H1 (cell line): ENCODE measurements around the gene TXLNA. TPM values are rescaled to one million over a fixed set of nuclear protein-coding genes. Genes with fewer than 3 reads are reported as not detected.

Experiments
- CTCF ChIA-PET: fragments of 300-600 bp; sonication (Branson Sonifier 250); formaldehyde crosslinking; loops from one replicate; lab custom pipeline; 2021; ENCODE audit not compliant: partially characterized antibody; lab: Charles Lee
- POLR2A ChIA-PET: fragments of 300-600 bp; sonication (Branson Sonifier 250); formaldehyde crosslinking; loops from one replicate; lab custom pipeline; 2021; ENCODE audit warnings: inconsistent platforms; ENCODE audit not compliant: partially characterized antibody; lab: Charles Lee
- DNase-seq, 2 experiments: peaks; one replicate each; pipeline versions ENCODE4 v3.0.0 to v3.0.0-alpha.2; 2010 to 2022; ENCODE audit warnings: low spot score in 2 of 2, low read depth in 1 of 2, mixed read lengths in 1 of 2
- FAIRE-seq: peaks from 2 replicates; lab custom pipeline; 2011; peaks lifted over from hg19 to GRCh38; lab: Jason Lieb, UNC
- H2AFZ ChIP-seq: 2 replicates; pipeline ENCODE4 v1.8.1; 2012; ENCODE audit warnings: low read length, inconsistent platforms
- H2AK5ac ChIP-seq: 2 replicates; pipeline ENCODE4 v1.6.1; 2013; ENCODE audit warnings: low read depth, low read length
- H2BK120ac ChIP-seq: replicated peaks from 2 replicates; pipeline ENCODE3; 2013; ENCODE audit warnings: low read depth, low read length, inconsistent platforms
- H2BK12ac ChIP-seq: 2 replicates; pipeline ENCODE4 v1.6.1; 2013; ENCODE audit warnings: low read depth, low read length
- H2BK15ac ChIP-seq: 2 replicates; pipeline ENCODE4 v1.6.1; 2013; ENCODE audit warnings: low read length
- H2BK20ac ChIP-seq: 2 replicates; pipeline ENCODE4 v1.6.1; 2013; ENCODE audit warnings: low read length
- H2BK5ac ChIP-seq: 2 replicates; pipeline ENCODE4 v1.6.1; 2013; ENCODE audit warnings: low read depth, low read length
- H3K14ac ChIP-seq: 2 replicates; pipeline ENCODE4 v1.6.1; 2013; ENCODE audit warnings: inconsistent platforms; ENCODE audit not compliant: insufficient read length
- H3K18ac ChIP-seq: 2 replicates; pipeline ENCODE4 v1.6.1; 2013; ENCODE audit warnings: low read length; ENCODE audit errors: extremely low read depth
- H3K23ac ChIP-seq: 2 replicates; pipeline ENCODE4 v1.6.1; 2013; ENCODE audit warnings: inconsistent platforms; ENCODE audit not compliant: insufficient read length
- H3K23me2 ChIP-seq: 2 replicates; pipeline ENCODE4 v1.6.1; 2013; ENCODE audit warnings: low read depth, low read length
- H3K27ac ChIP-seq: 2 replicates; pipeline ENCODE4 v1.6.1; 2011; ENCODE audit warnings: low read depth, low read length, inconsistent platforms
- H3K27me3 ChIP-seq, 4 experiments: replicated peaks in 1 of 4; 1 replicate in 1 of 4; 2 replicates in 3 of 4; pipeline versions ENCODE4 v1.6.1 to v1.8.1; 2011 to 2013; ENCODE audit warnings: low read length in 3 of 4, mild to moderate bottlenecking in 3 of 4, inconsistent platforms in 2 of 4, mixed read lengths in 2 of 4, moderate library complexity in 1 of 4; ENCODE audit not compliant: control insufficient read depth in 3 of 4, insufficient read depth in 3 of 4; ENCODE audit errors: extremely low read depth in 1 of 4
- H3K36me3 ChIP-seq, 4 experiments: 2 replicates each; pipeline versions ENCODE4 v1.6.1 to v1.8.1; 2011 to 2013; ENCODE audit warnings: mild to moderate bottlenecking in 4 of 4, low read length in 3 of 4, moderate library complexity in 2 of 4, control low read depth in 1 of 4, inconsistent platforms in 1 of 4; ENCODE audit not compliant: insufficient read depth in 4 of 4, control insufficient read depth in 2 of 4
- H3K4ac ChIP-seq: replicated peaks from 2 replicates; pipeline ENCODE3; 2013; ENCODE audit warnings: low read length, low read depth, mixed read lengths, inconsistent platforms; ENCODE audit not compliant: insufficient read length
- H3K4me1 ChIP-seq, 4 experiments: replicated peaks in 1 of 4; 1 replicate in 1 of 4; 2 replicates in 3 of 4; pipeline versions ENCODE4 v1.6.1 to v1.8.1; 2011 to 2013; ENCODE audit warnings: low read length in 3 of 4, inconsistent platforms in 2 of 4, mixed read lengths in 1 of 4; ENCODE audit not compliant: insufficient read depth in 4 of 4, control insufficient read depth in 3 of 4
- H3K4me2 ChIP-seq, 2 experiments: 2 replicates each; pipeline versions ENCODE4 v1.6.1 to v1.8.1; 2011 to 2013; ENCODE audit warnings: low read depth in 2 of 2, low read length in 2 of 2, control low read depth in 1 of 2, inconsistent platforms in 1 of 2, mild to moderate bottlenecking in 1 of 2; ENCODE audit not compliant: insufficient read depth in 1 of 2
- H3K4me3 ChIP-seq, 4 experiments: fragments of 200-600, 300-600 bp in 1 of 4; sonication (generic), shearing (Covaris generic), sonication (Bioruptor Twin) in 1 of 4; 2 replicates each; pipeline versions ENCODE4 v1.5.1 to v1.8.1; 2011 to 2016; ENCODE audit warnings: low read length in 4 of 4, low read depth in 3 of 4, control low read depth in 2 of 4, inconsistent platforms in 2 of 4, mild to moderate bottlenecking in 2 of 4, mixed read lengths in 1 of 4, moderate library complexity in 1 of 4; ENCODE audit not compliant: insufficient read depth in 2 of 4; ENCODE audit errors: extremely low read depth in 1 of 4
- H3K56ac ChIP-seq: replicated peaks from 2 replicates; pipeline ENCODE3; 2013; ENCODE audit warnings: low read depth, mild to moderate bottlenecking, mixed read lengths, low read length, inconsistent platforms; ENCODE audit not compliant: insufficient read length
- H3K79me1 ChIP-seq: 2 replicates; pipeline ENCODE4 v1.6.1; 2013; ENCODE audit warnings: low read depth, low read length, control low read depth
- H3K79me2 ChIP-seq, 2 experiments: 2 replicates each; pipeline versions ENCODE4 v1.6.1 to v1.8.1; 2012 to 2013; ENCODE audit warnings: low read length in 2 of 2, mild to moderate bottlenecking in 2 of 2, inconsistent platforms in 1 of 2; ENCODE audit not compliant: insufficient read depth in 2 of 2, control insufficient read depth in 1 of 2
- H3K9ac ChIP-seq, 4 experiments: replicated peaks in 1 of 4; 1 replicate in 1 of 4; 2 replicates in 3 of 4; pipeline versions ENCODE4 v1.6.1 to v1.8.1; 2011 to 2013; ENCODE audit warnings: low read depth in 3 of 4, low read length in 3 of 4, control low read depth in 2 of 4, mild to moderate bottlenecking in 2 of 4, moderate library complexity in 2 of 4, inconsistent platforms in 1 of 4; ENCODE audit errors: extremely low read depth in 1 of 4
- H3K9me3 ChIP-seq, 2 experiments: 2 replicates each; pipeline versions ENCODE4 v1.6.1 to v1.8.1; 2012 to 2013; ENCODE audit warnings: mild to moderate bottlenecking in 2 of 2, moderate library complexity in 2 of 2, control low read depth in 1 of 2, inconsistent platforms in 1 of 2, low read depth in 1 of 2, low read length in 1 of 2, mixed read lengths in 1 of 2; ENCODE audit not compliant: insufficient read depth in 2 of 2
- H4K20me1 ChIP-seq, 2 experiments: replicated peaks in 1 of 2; 2 replicates each; pipeline versions ENCODE3 to v1.8.1; 2011 to 2013; ENCODE audit warnings: inconsistent platforms in 2 of 2, low read length in 2 of 2, mild to moderate bottlenecking in 1 of 2; ENCODE audit not compliant: insufficient read depth in 2 of 2, control insufficient read depth in 1 of 2
- H4K5ac ChIP-seq: 2 replicates; pipeline ENCODE4 v1.6.1; 2013; ENCODE audit warnings: low read length, low read depth, mixed read lengths, inconsistent platforms; ENCODE audit not compliant: insufficient read length
- H4K8ac ChIP-seq: 2 replicates; pipeline ENCODE4 v1.8.0; 2013; ENCODE audit warnings: mild to moderate bottlenecking, moderate library complexity, low read length, inconsistent platforms; ENCODE audit not compliant: insufficient read depth; ENCODE audit errors: extremely low read depth
- H4K91ac ChIP-seq: replicated peaks from 2 replicates; pipeline ENCODE3; 2013; ENCODE audit warnings: low read length, mixed read lengths, inconsistent platforms; ENCODE audit not compliant: insufficient read length
- CEBPB ChIP-seq: IDR thresholded peaks from 2 replicates; pipeline ENCODE4 v1.6.1; 2012; ENCODE audit warnings: low read depth, low read length
- GABPA ChIP-seq: IDR thresholded peaks from 2 replicates; pipeline ENCODE4 v1.6.1; 2011; ENCODE audit warnings: mild to moderate bottlenecking, low read length, moderate library complexity, borderline replicate concordance; ENCODE audit not compliant: insufficient read depth
- GTF2F1 ChIP-seq: IDR thresholded peaks from 2 replicates; pipeline ENCODE4 v1.6.1; 2012; ENCODE audit warnings: low read depth, low read length, improper control_type of control experiment, borderline replicate concordance
- KDM1A ChIP-seq: fragments of 200-600, 300-600 bp; sonication (generic); IDR thresholded peaks from 2 replicates; pipeline ENCODE4 v1.7.1; 2016; ENCODE audit warnings: mild to moderate bottlenecking, low read length, borderline replicate concordance
- KDM5A ChIP-seq: fragments of 200-600 bp; IDR thresholded peaks from 2 replicates; pipeline ENCODE4 v1.7.1; 2012; ENCODE audit warnings: mild to moderate bottlenecking, low read length, inconsistent platforms, mixed read lengths
- SIN3A ChIP-seq, 2 experiments: IDR thresholded peaks in 1 of 2; conservative IDR thresholded peaks in 1 of 2; 2 replicates each; pipeline ENCODE4 v1.6.1; 2011 to 2012; ENCODE audit warnings: low read length in 2 of 2, improper control_type of control experiment in 1 of 2, low read depth in 1 of 2, mild to moderate bottlenecking in 1 of 2
- SP1 ChIP-seq: IDR thresholded peaks from 2 replicates; pipeline ENCODE4 v1.6.1; 2011; ENCODE audit warnings: low read depth, low read length
- TBP ChIP-seq: IDR thresholded peaks from 2 replicates; pipeline ENCODE4 v1.6.1; 2011; ENCODE audit warnings: low read depth, low read length, improper control_type of control experiment
- whole genome bisulfite sequencing, 2 experiments: shearing (Covaris generic) in 1 of 2; methylation state at CpG; one replicate each; pipeline versions ENCODE4 v1.1.6 to v1.1.7; 2013 to 2015; ENCODE audit warnings: low lambda C conversion rate in 2 of 2, mixed read lengths in 2 of 2, inconsistent platforms in 1 of 2, low coverage in 1 of 2, missing lambda C conversion rate in 1 of 2; ENCODE audit not compliant: insufficient replicate concordance in 2 of 2, insufficient coverage in 1 of 2, insufficient read length in 1 of 2; ENCODE audit errors: extremely low coverage in 1 of 2, missing lambda C conversion rate in 1 of 2; 5-methylcytosine and 5-hydroxymethylcytosine counted together
- polyA plus RNA-seq, 7 experiments: library from polyadenylated mRNA; depleted of rRNA in 3 of 7; stranded (reverse) in 5 of 7; unstranded in 2 of 7; fragments of >200 nt in 5 of 7; fragments of 200-250 nt in 2 of 7; gene quantifications; 1 replicate in 5 of 7; 2 replicates in 1 of 7; 4 replicates in 1 of 7; pipeline versions ENCODE4 v1.2.1 to v1.2.3, GENCODE V29; 2011 to 2013; ENCODE audit warnings: missing spikeins in 2 of 7, mixed read lengths in 2 of 7
- total RNA-seq: library from RNA; stranded (reverse); fragmentation: NEBNext Ultra II Directional; extraction: Animal tissue kit (Norgen Biotek cat#: 25700); gene quantifications from 2 replicates; pipeline ENCODE4 v1.2.1, GENCODE V29; 2021

The TXLNA gene
- total and polyA plus RNA-seq, 2 of the 8 experiments (the other 6 are each of a cell fraction or from before 2014, with no cell fraction given) = 31.3 to 46.9 TPM

DNA sequence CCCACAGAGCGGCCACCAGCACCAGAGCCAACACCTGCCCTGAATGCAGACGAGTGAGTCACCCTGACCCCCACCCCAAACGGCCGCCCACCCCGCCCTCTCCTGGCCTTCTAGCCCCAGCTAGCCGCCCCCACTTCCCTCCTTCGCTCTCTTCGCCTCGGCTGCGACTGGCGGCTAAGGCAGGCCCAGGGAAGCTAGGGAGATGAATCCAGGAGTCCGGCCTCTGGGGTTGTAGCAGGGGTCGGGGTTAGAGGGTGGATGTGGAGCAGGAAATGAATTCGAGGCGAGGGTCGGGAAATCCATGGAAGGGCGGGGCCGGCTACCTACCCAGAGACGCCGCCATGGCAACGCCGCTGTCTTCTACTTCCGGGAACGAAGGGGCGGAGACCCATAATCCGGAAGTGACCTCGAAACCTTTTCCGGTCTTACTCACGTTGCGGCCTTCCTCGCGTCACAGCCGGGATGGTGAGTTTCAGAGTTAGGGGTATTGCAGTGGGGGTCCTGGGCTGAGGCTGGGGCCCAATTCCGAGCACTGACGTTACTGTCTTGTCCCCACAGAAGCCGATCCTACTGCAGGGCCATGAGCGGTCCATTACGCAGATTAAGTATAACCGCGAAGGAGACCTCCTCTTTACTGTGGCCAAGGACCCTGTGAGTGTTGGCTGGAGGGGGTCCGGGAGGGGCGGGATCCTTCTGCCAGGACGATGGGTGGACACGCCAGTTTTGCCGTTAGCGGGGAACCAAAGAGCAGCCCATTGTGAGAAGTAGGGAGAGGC, 42.7 kb downstream of the TXLNA start, which contains the start of the genes EIF3I and TMEM234:
Gene EIF3I, plus strand, starts transcription at position 428 of the 776 bp plus-strand sequence. Its CDS starts 35 bp downstream, at position 463.
Gene TMEM234, minus strand, starts transcription at position 374 of the 776 bp plus-strand sequence. Its CDS starts 31 bp downstream, at position 343.
- Histone ChIP-seq H3K23me2 (peaks cover 8% of the 10 kb centered on the region; the same call in 1 of the 2 replicates), H2AFZ (peak within 1 kb of the TSS; percentile 8; the same call in 1 of the 2 replicates), H3K27me3 (no peaks in the 10 kb centered on the region), H3K4me1 (peaks cover 0 to 7% (median 2%) of the 10 kb centered on the region in 4 experiments; a peak in 3 of 7 replicates), H3K9me3 (no peaks in the 10 kb centered on the region), H3K14ac (no peak within 1 kb of the TSS), H3K79me1 (peaks cover 2% of the 10 kb centered on the region; the same call in 1 of the 2 replicates), H3K36me3 (peaks cover 4 to 25% (median 14%) of the 10 kb centered on the region in 4 experiments; a peak in 7 of 8 replicates), H2BK5ac (peak within 1 kb of the TSS; percentile 68; the same call in 1 of the 2 replicates), H3K4ac (peak within 1 kb of the TSS; percentile 16), H2BK120ac (no peak within 1 kb of the TSS), H3K27ac (peak within 1 kb of the TSS; percentile 83), H2BK20ac (no peak within 1 kb of the TSS), H3K9ac (peak within 1 kb of the TSS; percentile 63 to 83 (median 75)), H4K5ac (peak within 1 kb of the TSS; percentile 81), H2BK12ac (no peak within 1 kb of the TSS), H4K8ac (peak within 1 kb of the TSS; percentile 91; the same call in 1 of the 2 replicates), H2BK15ac (no peak within 1 kb of the TSS), H4K91ac (peak within 1 kb of the TSS; percentile 58), H3K18ac (peak within 1 kb of the TSS; percentile 88), H3K79me2 (peaks cover 0 to 24% of the 10 kb centered on the region in 2 experiments; a peak in 3 of 4 replicates), H3K23ac (no peak within 1 kb of the TSS), H2AK5ac (no peak within 1 kb of the TSS), H3K4me3 (peak within 1 kb of the TSS; percentile 66 to 97 (median 88)), H3K4me2 (peak within 1 kb of the TSS; percentile 65 to 84), H4K20me1 (peaks cover 0 to 6% of the 10 kb centered on the region in 2 experiments), H3K56ac (peak within 1 kb of the TSS; percentile 79)
- DNase-seq = peak in 1 of 2 experiments; percentile 92
- CTCF ChIA-PET = interaction anchor here (1.6 to 1.9 kb wide), 2 partner anchors 18 to 38 kb away, joined by 3 to 18 read pairs; no protein-coding TSS in a partner anchor
- POLR2A ChIA-PET = interaction anchor here (0.6 to 8.0 kb wide), 12 partner anchors 10 to 115 kb away, joined by 3 to 52 read pairs (median 5); partner anchors contain the start of genes DCDC2B and IQCC
- 1% methylated on average over 22 of the region's 46 CpGs; no CpG with 5 or more reads in 1 of the 2 experiments for WGBS, 2 experiments
- FAIRE-seq = peak; percentile 66
- TF ChIP-seq SIN3A (conservative IDR thresholded peaks at IDR 0.05 in 1 of 2, IDR thresholded peaks at IDR 0.05 in 1 of 2; ENCODE audit: low read depth in 1 of 2, low read length in 2 of 2) (peak; percentile 78 to 90; a peak in 1 of 4 replicates), GABPA (peak; percentile 91), GTF2F1 (peak; percentile 61; the same call in 1 of the 2 replicates), CEBPB (no peak), TBP (peak; percentile 78), KDM1A (no peak), SP1 (peak; percentile 60; the same call in 1 of the 2 replicates), KDM5A (0 out of 2 replicates have a peak, but pooled peaks have one; percentile 4)
